CD8-positive, alpha-beta memory T cell (primary cell): Measurements from ENCODE around the gene APBB3. TPM values are rescaled to one million over a fixed set of nuclear protein-coding genes. Genes with fewer than 3 reads are reported as not detected.
A peak's percentile ranks its signal among the peaks of the same experiment; 100 is the strongest.

Experiments used
- CTCF ChIA-PET: fragments of 350-600 bp; sonication (Branson Sonifier 250); formaldehyde crosslinking; loops from one replicate; lab custom pipeline; 2021; ENCODE audit warnings: antibody characterized with exemption; lab: Charles Lee
- POLR2A ChIA-PET: fragments of 350-600 bp; sonication (Branson Sonifier 250); formaldehyde crosslinking; loops from one replicate; lab custom pipeline; 2021; ENCODE audit warnings: antibody characterized with exemption; lab: Charles Lee
- DNase-seq, 5 donors: peaks; one replicate each; pipeline versions ENCODE4 v3.0.0 to v3.0.0-alpha.2; 2020 to 2022; ENCODE audit warnings: mixed read lengths in 1 of 5
- H3K27ac ChIP-seq: one replicate; pipeline ENCODE4 v1.7.0; 2013; ENCODE audit warnings: low read depth, mild to moderate bottlenecking, low read length, moderate library complexity
- H3K27me3 ChIP-seq: 2 replicates; pipeline ENCODE4 v1.7.0; 2013; ENCODE audit warnings: low read length, mild to moderate bottlenecking; ENCODE audit not compliant: insufficient read depth, poor library complexity, severe bottlenecking
- H3K36me3 ChIP-seq: 2 replicates; pipeline ENCODE4 v1.7.0; 2013; ENCODE audit warnings: mild to moderate bottlenecking, low read length, moderate library complexity; ENCODE audit not compliant: insufficient read depth
- H3K4me1 ChIP-seq: 2 replicates; pipeline ENCODE4 v1.7.0; 2013; ENCODE audit warnings: mild to moderate bottlenecking, low read length, moderate library complexity; ENCODE audit not compliant: insufficient read depth
- H3K4me3 ChIP-seq: 2 replicates; pipeline ENCODE4 v1.7.0; 2013; ENCODE audit warnings: mild to moderate bottlenecking, low read length
- H3K9me3 ChIP-seq: 2 replicates; pipeline ENCODE4 v1.7.0; 2013; ENCODE audit warnings: mild to moderate bottlenecking, low read length
- H3K27ac Mint-ChIP-seq, 8 donors: one replicate each; pipeline ENCODE4 v1.8.0; 2020 to 2021; ENCODE audit warnings: mixed read lengths in 8 of 8, mild to moderate bottlenecking in 6 of 8, inconsistent platforms in 3 of 8, moderate library complexity in 3 of 8
- H3K27me3 Mint-ChIP-seq, 2 donors: one replicate each; pipeline ENCODE4 v1.8.0; 2020 to 2021; ENCODE audit warnings: mixed read lengths in 2 of 2, mild to moderate bottlenecking in 1 of 2, moderate library complexity in 1 of 2
- H3K36me3 Mint-ChIP-seq, 3 donors: one replicate each; pipeline ENCODE4 v1.8.0; 2020 to 2021; ENCODE audit warnings: mixed read lengths in 3 of 3, inconsistent platforms in 1 of 3, mild to moderate bottlenecking in 1 of 3
- H3K4me1 Mint-ChIP-seq, 3 donors: one replicate each; pipeline ENCODE4 v1.8.0; 2020 to 2021; ENCODE audit warnings: mixed read lengths in 3 of 3, inconsistent platforms in 1 of 3, mild to moderate bottlenecking in 1 of 3
- H3K4me3 Mint-ChIP-seq, 7 donors: one replicate each; pipeline ENCODE4 v1.8.0; 2020 to 2021; ENCODE audit warnings: mixed read lengths in 7 of 7, mild to moderate bottlenecking in 6 of 7, moderate library complexity in 4 of 7, inconsistent platforms in 2 of 7
- H3K9me3 Mint-ChIP-seq, 5 donors: one replicate each; pipeline ENCODE4 v1.8.0; 2020 to 2022; ENCODE audit warnings: mixed read lengths in 5 of 5, mild to moderate bottlenecking in 3 of 5, moderate library complexity in 2 of 5, inconsistent platforms in 1 of 5
- polyA plus RNA-seq: library from polyadenylated mRNA; unstranded; fragments of 300-500 nt; fragmentation: Illumina TruSeq; gene quantifications from one replicate; pipeline ENCODE4 v1.2.3, GENCODE V29; 2021
- total RNA-seq, 2 experiments: library from RNA; stranded (reverse); gene quantifications; one replicate each; pipeline ENCODE4 v1.2.3, GENCODE V29; 2021

Gene APBB3, protein sequence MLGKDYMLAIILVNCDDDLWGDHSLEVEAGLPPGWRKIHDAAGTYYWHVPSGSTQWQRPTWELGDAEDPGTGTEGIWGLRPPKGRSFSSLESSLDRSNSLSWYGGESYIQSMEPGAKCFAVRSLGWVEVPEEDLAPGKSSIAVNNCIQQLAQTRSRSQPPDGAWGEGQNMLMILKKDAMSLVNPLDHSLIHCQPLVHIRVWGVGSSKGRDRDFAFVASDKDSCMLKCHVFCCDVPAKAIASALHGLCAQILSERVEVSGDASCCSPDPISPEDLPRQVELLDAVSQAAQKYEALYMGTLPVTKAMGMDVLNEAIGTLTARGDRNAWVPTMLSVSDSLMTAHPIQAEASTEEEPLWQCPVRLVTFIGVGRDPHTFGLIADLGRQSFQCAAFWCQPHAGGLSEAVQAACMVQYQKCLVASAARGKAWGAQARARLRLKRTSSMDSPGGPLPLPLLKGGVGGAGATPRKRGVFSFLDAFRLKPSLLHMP
- total RNA-seq (10 to 100 TPM; 14.1 to 17.0 TPM), polyA plus RNA-seq (3.5 TPM)

- H3K36me3 ChIP-seq = peaks cover 21% of the 10 kb centered on the region
- H3K4me1 Mint-ChIP-seq = peaks cover 43 to 76% (median 49%) of the 10 kb centered on the region in 3 donors
- peak within 1 kb of the TSS; percentile 87 to 100 (median 98) for H3K27ac Mint-ChIP-seq
- H3K9me3 ChIP-seq = no peaks in the 10 kb centered on the region
- peak within 1 kb of the TSS; percentile 90 for H3K4me3 ChIP-seq
- ChIA-PET CTCF (interaction anchor here (1.2 to 1.8 kb wide), 3 partner anchors 17 to 71 kb away, joined by 3 to 8 read pairs (median 4); partner anchors contain the start of genes CD14 and EIF4EBP3), POLR2A (interaction anchor here (0.6 to 2.9 kb wide), 8 partner anchors 10 to 457 kb away, joined by 3 to 29 read pairs (median 3); partner anchors contain the start of genes ANKHD1, EIF4EBP3, IK and NDUFA2)
- peak; percentile 96 to 99 (median 98) for DNase-seq
- no peaks in the 10 kb centered on the region for H3K9me3 Mint-ChIP-seq
- H3K36me3 Mint-ChIP-seq = peaks cover 4 to 64% (median 5%) of the 10 kb centered on the region in 3 donors
- no peaks in the 10 kb centered on the region for H3K27me3 Mint-ChIP-seq
- H3K27ac ChIP-seq = peak within 1 kb of the TSS; percentile 91
- peaks cover 38% of the 10 kb centered on the region for H3K4me1 ChIP-seq
- H3K27me3 ChIP-seq = no peaks in the 10 kb centered on the region
- H3K4me3 Mint-ChIP-seq = peak within 1 kb of the TSS; percentile 87 to 98 (median 96)
Measured at GRCh38 chr5:140564196-140565023, at the start of gene APBB3, which contains the start of gene SLC35A4. Gene APBB3, minus strand, starts transcription at chr5:140564598. Its CDS starts 353 bp downstream, at chr5:140564245. Gene SLC35A4, plus strand, starts transcription at chr5:140564828. Its CDS starts 2,342 bp downstream, at chr5:140567170.

DNA sequence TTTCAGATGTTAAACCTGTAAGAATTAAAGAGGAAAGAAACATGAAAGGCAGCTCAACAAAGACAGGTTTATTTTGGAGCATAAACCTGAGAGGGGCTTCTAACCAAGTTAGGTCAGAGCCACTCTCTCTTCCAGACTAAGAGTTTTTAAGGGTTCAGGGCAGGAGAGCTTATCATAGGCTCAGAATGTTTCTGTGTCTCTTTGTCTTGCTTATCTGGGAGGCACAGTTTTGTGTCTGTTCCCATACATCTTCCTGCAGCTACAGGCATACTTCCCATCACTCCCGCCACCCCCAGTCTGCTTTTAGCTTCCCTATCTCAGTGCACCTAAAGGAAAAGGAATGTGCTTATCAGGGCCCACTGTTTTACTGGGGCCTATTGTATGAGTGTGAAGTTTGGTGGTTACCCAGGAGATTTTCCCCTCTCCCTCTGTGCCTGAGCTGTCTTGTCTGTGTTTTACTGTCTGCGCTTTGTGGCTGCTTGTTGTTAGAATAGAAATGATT is 46.7 kb upstream of the APBB3 start:
- Mint-ChIP-seq H3K9me3 (no peaks in the 10 kb centered on the region), H3K36me3 (no peaks in the 10 kb centered on the region), H3K27me3 (peaks cover 9 to 29% of the 10 kb centered on the region in 2 donors), H3K27ac (no peak overlapping the region), H3K4me3 (no peak overlapping the region), H3K4me1 (peaks cover 0 to 3% (median 0%) of the 10 kb centered on the region in 3 donors)
- ChIA-PET POLR2A (no interaction called here), CTCF (no interaction called here)
- no peak for DNase-seq
- H3K36me3 ChIP-seq = no peaks in the 10 kb centered on the region
- H3K9me3 ChIP-seq = no peaks in the 10 kb centered on the region
- H3K27ac ChIP-seq = no peak overlapping the region
- no peaks in the 10 kb centered on the region for H3K4me1 ChIP-seq
- H3K4me3 ChIP-seq = no peak overlapping the region
- no peaks in the 10 kb centered on the region for H3K27me3 ChIP-seq

DNA sequence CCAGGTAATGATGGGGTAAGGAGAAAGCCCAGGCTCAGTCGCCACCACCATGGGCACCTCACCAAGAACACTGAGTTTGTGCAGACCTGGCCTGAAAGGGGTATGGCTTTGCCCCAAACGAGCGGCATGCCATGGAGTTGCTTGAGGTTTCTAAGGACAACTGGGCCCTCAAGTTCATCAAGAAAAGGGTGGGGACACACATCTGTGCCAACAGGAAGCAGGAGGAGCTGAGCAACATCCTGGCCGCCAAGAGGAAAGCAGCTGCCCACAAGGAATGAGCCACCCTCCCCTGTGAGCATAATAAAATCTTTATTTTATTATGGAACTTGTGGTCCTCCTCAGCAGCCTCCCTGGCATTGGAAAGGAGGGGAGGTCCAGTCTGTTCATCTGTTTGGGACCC is 44.7 kb upstream of the APBB3 start:
- peaks cover 7 to 26% of the 10 kb centered on the region in 2 donors for H3K27me3 Mint-ChIP-seq
- H3K4me3 ChIP-seq = no peak overlapping the region
- H3K27ac ChIP-seq = no peak overlapping the region
- no peaks in the 10 kb centered on the region for H3K9me3 Mint-ChIP-seq
- no peaks in the 10 kb centered on the region for H3K27me3 ChIP-seq
- H3K36me3 Mint-ChIP-seq = no peaks in the 10 kb centered on the region
- H3K27ac Mint-ChIP-seq = peak overlapping the region in 1 of 8 donors; percentile 14
- H3K36me3 ChIP-seq = no peaks in the 10 kb centered on the region
- no peaks in the 10 kb centered on the region for H3K9me3 ChIP-seq
- CTCF ChIA-PET = no interaction called here
- POLR2A ChIA-PET = no interaction called here
- no peaks in the 10 kb centered on the region for H3K4me1 ChIP-seq
- peaks cover 0 to 3% (median 0%) of the 10 kb centered on the region in 3 donors for H3K4me1 Mint-ChIP-seq
- H3K4me3 Mint-ChIP-seq = no peak overlapping the region
- no peak for DNase-seq

DNA sequence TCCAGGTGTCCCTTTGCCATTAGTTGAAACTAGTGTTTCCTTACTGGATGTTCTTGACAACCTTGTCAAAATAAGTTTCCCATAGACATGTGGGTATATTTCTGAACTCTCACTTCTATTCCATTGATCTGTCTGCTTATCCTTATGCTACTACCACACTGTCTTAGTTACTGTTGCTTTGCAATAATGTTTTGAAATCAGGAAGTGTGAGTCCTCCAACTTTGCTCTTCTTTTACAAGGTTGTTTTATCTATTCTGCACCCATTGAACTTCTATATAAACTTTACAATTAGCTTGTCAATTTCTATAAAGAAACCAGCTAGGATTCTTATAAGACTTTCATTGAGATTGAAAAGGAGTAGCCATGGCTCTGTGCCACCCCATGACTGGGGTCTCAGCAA is 44.3 kb upstream of the APBB3 start:
- CTCF ChIA-PET = no interaction called here
- no peak overlapping the region for H3K27ac ChIP-seq

GRCh38 chr5:140607031-140607430 is 42.6 kb upstream of the APBB3 start:
- ChIA-PET POLR2A (no interaction called here), CTCF (no interaction called here)
- H3K27ac Mint-ChIP-seq = no peak overlapping the region
- H3K27me3 Mint-ChIP-seq = peaks cover 8 to 15% of the 10 kb centered on the region in 2 donors
- H3K9me3 ChIP-seq = no peaks in the 10 kb centered on the region
- no peak for DNase-seq
- H3K27me3 ChIP-seq = no peaks in the 10 kb centered on the region
- no peak overlapping the region for H3K4me3 ChIP-seq
- H3K27ac ChIP-seq = no peak overlapping the region
- no peaks in the 10 kb centered on the region for H3K4me1 ChIP-seq
- H3K4me3 Mint-ChIP-seq = no peak overlapping the region
- H3K9me3 Mint-ChIP-seq = no peaks in the 10 kb centered on the region
- H3K4me1 Mint-ChIP-seq = no peaks in the 10 kb centered on the region
- no peaks in the 10 kb centered on the region for H3K36me3 Mint-ChIP-seq
- no peaks in the 10 kb centered on the region for H3K36me3 ChIP-seq

More for the DNA sequence above, 44.3 kb upstream of the APBB3 start:
- H3K4me3 Mint-ChIP-seq = no peak overlapping the region
- POLR2A ChIA-PET = no interaction called here
- Histone ChIP-seq H3K9me3 (no peaks in the 10 kb centered on the region), H3K4me3 (no peak overlapping the region), H3K36me3 (no peaks in the 10 kb centered on the region), H3K27me3 (no peaks in the 10 kb centered on the region), H3K4me1 (no peaks in the 10 kb centered on the region)
- no peaks in the 10 kb centered on the region for H3K36me3 Mint-ChIP-seq
- H3K9me3 Mint-ChIP-seq = no peaks in the 10 kb centered on the region
- H3K27ac Mint-ChIP-seq = no peak overlapping the region
- no peak for DNase-seq
- H3K4me1 Mint-ChIP-seq = peaks cover 0 to 3% (median 0%) of the 10 kb centered on the region in 3 donors
- H3K27me3 Mint-ChIP-seq = peaks cover 7 to 26% of the 10 kb centered on the region in 2 donors

DNA sequence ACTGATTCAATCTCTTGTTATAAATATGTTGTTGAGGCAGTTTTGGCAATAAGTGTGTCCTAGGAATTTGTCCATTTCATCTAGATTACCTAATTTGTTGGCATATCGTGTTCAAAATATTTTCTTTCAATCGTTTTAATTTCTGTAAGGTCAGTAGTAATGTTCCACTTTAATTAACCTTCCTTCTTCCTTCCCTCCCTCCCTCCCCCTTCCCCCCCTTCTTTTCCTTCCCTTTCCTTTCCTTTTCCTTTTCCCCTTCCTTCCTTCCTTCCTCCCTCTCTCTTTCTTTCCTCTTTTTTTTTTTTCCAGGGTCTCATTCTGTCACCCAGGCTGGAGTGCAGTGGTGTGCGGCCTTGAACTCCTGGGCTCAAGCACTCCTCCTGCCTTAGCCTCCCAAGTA is 41.5 kb upstream of the APBB3 start:
- H3K4me1 Mint-ChIP-seq = no peaks in the 10 kb centered on the region
- DNase-seq = no peak
- CTCF ChIA-PET = no interaction called here
- H3K27me3 ChIP-seq = no peaks in the 10 kb centered on the region
- H3K36me3 ChIP-seq = no peaks in the 10 kb centered on the region
- POLR2A ChIA-PET = interaction anchor here (0.6 kb wide), 1 partner anchor 1429 kb away, joined by 3 read pairs; no protein-coding TSS in a partner anchor
- H3K27me3 Mint-ChIP-seq = peaks cover 5 to 8% of the 10 kb centered on the region in 2 donors
- no peaks in the 10 kb centered on the region for H3K9me3 ChIP-seq
- no peak overlapping the region for H3K27ac ChIP-seq
- no peak overlapping the region for H3K27ac Mint-ChIP-seq
- no peaks in the 10 kb centered on the region for H3K36me3 Mint-ChIP-seq
- H3K9me3 Mint-ChIP-seq = no peaks in the 10 kb centered on the region
- no peak overlapping the region for H3K4me3 ChIP-seq
- H3K4me3 Mint-ChIP-seq = no peak overlapping the region
- no peaks in the 10 kb centered on the region for H3K4me1 ChIP-seq

GRCh38 chr5:140603734-140604133 is 39.3 kb upstream of the APBB3 start:
- no peak for DNase-seq
- ChIA-PET CTCF (no interaction called here), POLR2A (no interaction called here)
- H3K9me3 ChIP-seq = no peaks in the 10 kb centered on the region
- H3K36me3 Mint-ChIP-seq = no peaks in the 10 kb centered on the region
- no peaks in the 10 kb centered on the region for H3K36me3 ChIP-seq
- H3K4me1 Mint-ChIP-seq = no peaks in the 10 kb centered on the region
- H3K4me3 ChIP-seq = no peak overlapping the region
- H3K27ac Mint-ChIP-seq = no peak overlapping the region
- H3K27ac ChIP-seq = no peak overlapping the region
- H3K27me3 ChIP-seq = no peaks in the 10 kb centered on the region
- no peak overlapping the region for H3K4me3 Mint-ChIP-seq
- no peaks in the 10 kb centered on the region for H3K4me1 ChIP-seq
- H3K9me3 Mint-ChIP-seq = no peaks in the 10 kb centered on the region
- H3K27me3 Mint-ChIP-seq = peaks cover 0 to 4% of the 10 kb centered on the region in 2 donors
